ENCODE measurements around the gene NCKAP5L.

- TF ChIP-seq TAF1 (IDR thresholded peaks at IDR 0.05; ENCODE audit: borderline replicate concordance, low read depth, low read length) (no peak), POLR2A (IDR thresholded peaks at IDR 0.05; ENCODE audit: low read depth, low read length) (no peak)
Observed at GRCh38 chr12:49777341-49777740, 50.9 kb downstream of the NCKAP5L start.
